OCI-LY7 (cell line): ENCODE data around the gene FAH.

Experiments
- CTCF ChIP-seq: fragments of 200-600 bp; sonication (generic); conservative IDR thresholded peaks from 2 replicates; pipeline ENCODE4 v1.5.1; 2014; ENCODE audit warnings: mild to moderate bottlenecking, antibody characterized with exemption, low read length, moderate library complexity, mixed read lengths
- EZH2phosphoT487 ChIP-seq: fragments of 200-600 bp; sonication (generic); IDR thresholded peaks from 2 replicates; pipeline ENCODE4 v1.6.1; 2018; ENCODE audit warnings: low read depth, borderline replicate concordance, mild to moderate bottlenecking, mixed run types, antibody characterized with exemption, low read length, moderate library complexity, mixed read lengths

GRCh38 chr15:80151576-80151975, 1.2 kb upstream of the FAH start:
- TF ChIP-seq CTCF (no peak), EZH2phosphoT487 (no peak)
